SJCRH30 (cell line): ENCODE results near the gene TSBP1. TPM values are rescaled to one million over a fixed set of nuclear protein-coding genes. Genes with fewer than 3 reads are reported as not detected.
"Not testable (repeated sequence)": the region's sequence is repeated elsewhere in the genome, so short reads cannot be mapped to it uniquely, and the experiment has no call there.

Source experiments
- DNase-seq, 2 experiments: peaks; one replicate each; pipeline ENCODE4 v3.0.0-alpha.2; 2015 to 2020
- H3K27ac ChIP-seq: fragments of 250-450 bp; sonication (Bioruptor Pico); 2 replicates; pipeline ENCODE4 v1.5.1; 2020; ENCODE audit warnings: mild to moderate bottlenecking, moderate library complexity
- H3K27me3 ChIP-seq: fragments of 250-450 bp; sonication (Bioruptor Pico); 2 replicates; pipeline ENCODE4 v1.5.1; 2020; ENCODE audit warnings: mild to moderate bottlenecking, moderate library complexity
- H3K36me3 ChIP-seq: fragments of 250-450 bp; sonication (Bioruptor Pico); 2 replicates; pipeline ENCODE4 v1.5.1; 2020; ENCODE audit warnings: mild to moderate bottlenecking, moderate library complexity
- H3K4me1 ChIP-seq: fragments of 250-450 bp; sonication (Bioruptor Pico); 2 replicates; pipeline ENCODE4 v1.5.1; 2020; ENCODE audit warnings: mild to moderate bottlenecking, moderate library complexity
- H3K4me3 ChIP-seq: fragments of 250-450 bp; sonication (Bioruptor Pico); 2 replicates; pipeline ENCODE4 v1.5.1; 2020; ENCODE audit warnings: mild to moderate bottlenecking, moderate library complexity
- H3K9me3 ChIP-seq: fragments of 250-450 bp; sonication (Bioruptor Pico); replicated peaks from 2 replicates; pipeline ENCODE4 v1.5.1; 2020; ENCODE audit warnings: mild to moderate bottlenecking, moderate library complexity
- total RNA-seq: library from RNA; depleted of rRNA; stranded (reverse); fragments of >200 nt; shearing (Covaris generic); gene quantifications from 2 replicates; pipeline ENCODE4 v1.2.3, GENCODE V29; 2014

Gene TSBP1
- total RNA-seq, 1 experiment from 2014 or later, result not detected

GRCh38 chr6:32337186-32337805, 34.4 kb downstream of the TSBP1 start:
- DNase-seq, result no peak

GRCh38 chr6:32332433-32332832, 39.3 kb downstream of the TSBP1 start:
- no peaks in the 10 kb centered on the region for H3K9me3 ChIP-seq
- H3K4me3 ChIP-seq, result no peak overlapping the region
- no peaks in the 10 kb centered on the region for H3K27me3 ChIP-seq
- H3K36me3 ChIP-seq, result no peaks in the 10 kb centered on the region
- no peak overlapping the region for H3K27ac ChIP-seq
- no peak for DNase-seq
- no peaks in the 10 kb centered on the region for H3K4me1 ChIP-seq

More at GRCh38 chr6:32337186-32337805, 34.4 kb downstream of the TSBP1 start:
- Histone ChIP-seq H3K27me3 (no peaks in the 10 kb centered on the region), H3K4me3 (no peak overlapping the region), H3K36me3 (no peaks in the 10 kb centered on the region), H3K4me1 (no peaks in the 10 kb centered on the region), H3K27ac (no peak overlapping the region), H3K9me3 (no peaks in the 10 kb centered on the region)

DNA sequence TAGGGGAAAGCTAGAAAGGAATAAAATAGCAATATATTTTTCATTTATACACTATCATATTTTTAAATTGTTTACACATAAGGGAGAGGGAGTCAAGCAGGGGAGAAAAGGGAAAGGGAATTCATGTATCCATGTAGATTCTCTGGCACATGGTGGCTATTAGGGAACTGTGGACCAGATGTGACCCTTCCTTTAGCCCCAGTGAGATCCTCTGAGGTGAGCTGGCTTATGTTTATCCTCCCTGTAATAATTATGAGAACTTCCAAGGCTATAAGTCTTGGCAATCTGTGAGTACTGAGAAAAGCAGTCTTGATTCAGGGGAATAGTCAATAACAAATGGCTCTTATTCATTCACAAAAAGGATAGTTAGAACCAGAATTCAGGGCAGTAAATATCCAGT, 42.6 kb downstream of the TSBP1 start:
- Histone ChIP-seq H3K36me3 (no peaks in the 10 kb centered on the region), H3K4me3 (no peak overlapping the region), H3K9me3 (no peaks in the 10 kb centered on the region), H3K27ac (no peak overlapping the region), H3K4me1 (no peaks in the 10 kb centered on the region), H3K27me3 (no peaks in the 10 kb centered on the region)
- DNase-seq, result no peak

DNA sequence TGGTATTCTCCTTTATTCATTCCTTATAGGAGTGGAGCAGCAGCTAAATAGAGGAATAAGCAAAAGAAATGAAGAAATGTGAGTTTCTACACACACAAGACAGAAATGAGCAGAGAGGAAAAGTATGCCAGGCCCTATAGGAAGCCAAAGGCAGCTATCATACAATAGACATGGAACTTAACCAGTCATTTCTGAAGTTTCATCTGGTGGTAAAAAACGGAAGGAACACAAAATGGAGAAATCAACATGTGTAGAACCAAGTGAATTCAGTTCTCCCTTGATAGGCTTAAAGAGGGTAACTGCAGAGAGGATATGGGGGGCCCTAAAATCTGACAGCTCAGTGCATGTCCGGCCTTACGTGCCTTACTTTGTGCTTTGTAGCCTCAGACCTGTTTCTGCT, 44.6 kb downstream of the TSBP1 start:
- H3K4me1 ChIP-seq, result no peaks in the 10 kb centered on the region
- no peaks in the 10 kb centered on the region for H3K36me3 ChIP-seq
- H3K27ac ChIP-seq, result no peak overlapping the region
- no peak overlapping the region for H3K4me3 ChIP-seq
- H3K27me3 ChIP-seq, result no peaks in the 10 kb centered on the region
- no peak for DNase-seq
- no peaks in the 10 kb centered on the region for H3K9me3 ChIP-seq

GRCh38 chr6:32318501-32318900, 53.2 kb downstream of the TSBP1 start:
- peak; percentile 22 to 59 for DNase-seq
- Histone ChIP-seq H3K4me1 (no peaks in the 10 kb centered on the region), H3K9me3 (no peaks in the 10 kb centered on the region), H3K4me3 (no peak overlapping the region), H3K27ac (no peak overlapping the region), H3K27me3 (no peaks in the 10 kb centered on the region), H3K36me3 (no peaks in the 10 kb centered on the region)

DNA sequence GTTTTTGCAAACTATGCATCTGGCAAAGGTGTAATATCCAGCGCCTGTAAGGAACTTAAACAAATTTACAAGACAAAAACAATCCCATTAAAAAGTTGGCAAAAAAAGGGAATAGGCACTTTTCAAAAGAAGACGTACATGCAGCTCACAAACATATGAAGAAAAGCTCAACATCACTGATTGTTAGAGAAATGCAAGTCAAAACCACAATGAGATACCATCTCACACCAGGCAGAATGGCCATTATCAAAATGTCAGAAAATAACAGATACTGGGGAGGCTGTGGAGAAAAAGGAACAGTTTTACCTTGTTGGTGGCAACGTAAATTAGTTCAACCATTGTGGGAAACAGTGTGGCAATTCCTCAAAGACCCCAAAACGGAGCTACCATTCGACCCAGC, 54.2 kb downstream of the TSBP1 start:
- DNase-seq, result no peak
- Histone ChIP-seq H3K27me3 (no peaks in the 10 kb centered on the region), H3K9me3 (no peaks in the 10 kb centered on the region), H3K27ac (no peak overlapping the region), H3K4me3 (no peak overlapping the region), H3K36me3 (no peaks in the 10 kb centered on the region), H3K4me1 (no peaks in the 10 kb centered on the region)

GRCh38 chr6:32313964-32314363, 57.7 kb downstream of the TSBP1 start:
- no peak for DNase-seq
- Histone ChIP-seq H3K4me3 (no peak overlapping the region), H3K9me3 (no peaks in the 10 kb centered on the region), H3K36me3 (no peaks in the 10 kb centered on the region), H3K27me3 (no peaks in the 10 kb centered on the region), H3K4me1 (no peaks in the 10 kb centered on the region), H3K27ac (no peak overlapping the region)

GRCh38 chr6:32298632-32299336, 72.9 kb downstream of the TSBP1 start:
- Histone ChIP-seq H3K36me3 (no peaks in the 10 kb centered on the region), H3K27me3 (no peaks in the 10 kb centered on the region), H3K4me3 (no peak overlapping the region), H3K4me1 (no peaks in the 10 kb centered on the region), H3K27ac (no peak overlapping the region), H3K9me3 (no peaks in the 10 kb centered on the region)
- DNase-seq, result no peak

DNA sequence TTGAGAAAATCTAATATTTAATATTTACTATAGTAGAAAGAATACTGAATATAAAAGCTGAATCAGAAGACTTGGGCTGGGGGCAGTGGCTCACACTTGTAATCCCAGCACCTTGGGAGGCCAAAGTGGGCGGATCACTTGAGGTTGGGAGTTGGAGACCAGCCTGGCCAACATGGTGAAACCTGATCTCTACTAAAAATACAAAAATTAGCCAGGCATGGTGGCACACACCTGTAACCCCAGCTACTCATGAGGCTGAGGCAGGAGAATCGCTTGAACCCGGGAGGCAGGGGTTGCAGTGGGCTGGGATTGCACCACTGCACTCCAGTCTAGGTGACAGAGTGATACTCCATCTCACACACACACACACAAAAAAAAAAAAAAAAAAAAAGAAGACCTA, 76.7 kb downstream of the TSBP1 start:
- not testable (repeated sequence) for DNase-seq, H3K9me3 ChIP-seq

GRCh38 chr6:32294566-32294965, 77.1 kb downstream of the TSBP1 start:
- no peak overlapping the region for H3K4me3 ChIP-seq
- H3K36me3 ChIP-seq, result no peaks in the 10 kb centered on the region
- no peaks in the 10 kb centered on the region for H3K27me3 ChIP-seq
- H3K9me3 ChIP-seq, result no peaks in the 10 kb centered on the region
- DNase-seq, result no peak
- no peak overlapping the region for H3K27ac ChIP-seq
- H3K4me1 ChIP-seq, result no peaks in the 10 kb centered on the region; the same call in 1 of the 2 replicates

More for the DNA sequence above, 76.7 kb downstream of the TSBP1 start:
- H3K4me1 ChIP-seq, H3K27ac ChIP-seq, H3K4me3 ChIP-seq, H3K36me3 ChIP-seq, H3K27me3 ChIP-seq: not testable (repeated sequence)

DNA sequence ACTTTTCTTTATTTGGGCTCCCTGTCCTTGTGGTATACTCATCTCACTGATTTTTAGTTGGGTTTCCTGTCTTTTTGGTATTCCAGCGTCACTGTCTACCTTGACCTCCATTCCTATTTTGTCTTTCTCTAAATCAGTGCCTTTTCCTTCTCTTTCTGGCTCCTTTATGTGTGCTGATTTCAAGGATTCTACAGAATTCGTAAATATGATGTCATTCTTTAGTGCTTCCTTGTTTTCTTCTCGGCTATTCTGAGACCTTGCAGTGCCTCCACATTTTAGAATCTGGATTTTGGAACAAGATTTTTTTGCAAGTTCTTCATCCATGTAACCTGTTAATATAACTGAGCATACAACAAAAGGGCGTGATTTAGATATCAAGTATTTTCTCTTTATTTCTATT, 78.0 kb downstream of the TSBP1 start:
- Histone ChIP-seq H3K9me3 (no peaks in the 10 kb centered on the region), H3K36me3 (no peaks in the 10 kb centered on the region), H3K4me1 (no peaks in the 10 kb centered on the region; the same call in 1 of the 2 replicates), H3K27ac (no peak overlapping the region), H3K4me3 (no peak overlapping the region), H3K27me3 (no peaks in the 10 kb centered on the region)
- no peak for DNase-seq

GRCh38 chr6:32291543-32291942, 80.2 kb downstream of the TSBP1 start:
- no peak overlapping the region for H3K27ac ChIP-seq
- no peak overlapping the region for H3K4me3 ChIP-seq
- no peaks in the 10 kb centered on the region for H3K9me3 ChIP-seq
- H3K27me3 ChIP-seq, result no peaks in the 10 kb centered on the region
- H3K36me3 ChIP-seq, result no peaks in the 10 kb centered on the region
- no peak for DNase-seq
- H3K4me1 ChIP-seq, result no peaks in the 10 kb centered on the region; the same call in 1 of the 2 replicates

GRCh38 chr6:32290886-32291450, 80.7 kb downstream of the TSBP1 start:
- peak in 1 of 2 experiments; percentile 4 for DNase-seq
- no peaks in the 10 kb centered on the region for H3K9me3 ChIP-seq
- H3K36me3 ChIP-seq, result no peaks in the 10 kb centered on the region
- no peaks in the 10 kb centered on the region for H3K27me3 ChIP-seq
- no peaks in the 10 kb centered on the region; the same call in 1 of the 2 replicates for H3K4me1 ChIP-seq
- H3K4me3 ChIP-seq, result no peak overlapping the region
- H3K27ac ChIP-seq, result no peak overlapping the region

- DNase-seq, result no peak
- no peak overlapping the region for H3K4me3 ChIP-seq
- no peaks in the 10 kb centered on the region; the same call in 1 of the 2 replicates for H3K4me1 ChIP-seq
- H3K27me3 ChIP-seq, result no peaks in the 10 kb centered on the region
- no peaks in the 10 kb centered on the region for H3K9me3 ChIP-seq
- H3K36me3 ChIP-seq, result no peaks in the 10 kb centered on the region
- no peak overlapping the region for H3K27ac ChIP-seq
These were observed 83.3 kb downstream of the TSBP1 start for GRCh38 chr6:32288426-32288825.

GRCh38 chr6:32273801-32274577, 97.7 kb downstream of the TSBP1 start:
- not testable (repeated sequence) for H3K27me3 ChIP-seq, H3K9me3 ChIP-seq, H3K4me3 ChIP-seq, DNase-seq, H3K4me1 ChIP-seq, H3K27ac ChIP-seq, H3K36me3 ChIP-seq
